A673 (cell line): Measurements from ENCODE around the gene ACTL7B. TPM values are rescaled to one million over a fixed set of nuclear protein-coding genes. Genes with fewer than 3 reads are reported as not detected.

Experiments
- BruUV-seq: library from RNA; stranded (reverse); fragments of 400-500 nt; replicated peaks from 2 replicates; lab custom pipeline; 2021; lab: Mats Ljungman, UMichigan
- CTCF ChIA-PET: fragments of 300-600 bp; sonication (Branson Sonifier 250); formaldehyde crosslinking; loops from one replicate; lab custom pipeline; 2022; ENCODE audit warnings: antibody characterized with exemption; lab: Charles Lee
- POLR2A ChIA-PET: fragments of 300-600 bp; sonication (Branson Sonifier 250); formaldehyde crosslinking; loops from one replicate; lab custom pipeline; 2022; ENCODE audit warnings: antibody characterized with exemption; ENCODE audit not compliant: low non-redundant PET; lab: Charles Lee
- DNase-seq: peaks from one replicate; pipeline ENCODE4 v3.0.0-alpha.2; 2015; ENCODE audit warnings: low spot score
- H3K27ac ChIP-seq: fragments of 200-600 bp; sonication (generic); 2 replicates; pipeline ENCODE4 v1.5.1; 2016; ENCODE audit warnings: mixed run types, low read depth, mild to moderate bottlenecking, mixed read lengths, antibody characterized with exemption, low read length; ENCODE audit not compliant: poor library complexity, severe bottlenecking
- H3K27me3 ChIP-seq: fragments of 200-600 bp; sonication (generic); replicated peaks from 2 replicates; pipeline ENCODE4 v1.6.1; 2017; ENCODE audit warnings: mixed run types, low read depth, mild to moderate bottlenecking, mixed read lengths, antibody characterized with exemption, low read length; ENCODE audit not compliant: insufficient read depth, poor library complexity
- H3K36me3 ChIP-seq: fragments of 200-600 bp; sonication (generic); 2 replicates; pipeline ENCODE4 v1.6.1; 2016; ENCODE audit warnings: mixed run types, mild to moderate bottlenecking, mixed read lengths, antibody characterized with exemption, low read length; ENCODE audit not compliant: insufficient read depth, poor library complexity, severe bottlenecking
- H3K4me1 ChIP-seq: fragments of 200-600 bp; sonication (generic); 2 replicates; pipeline ENCODE4 v1.6.1; 2017; ENCODE audit warnings: mixed run types, mild to moderate bottlenecking, mixed read lengths, antibody characterized with exemption, low read length; ENCODE audit not compliant: insufficient read depth, poor library complexity, severe bottlenecking
- H3K4me3 ChIP-seq: fragments of 200-600 bp; sonication (generic); 2 replicates; pipeline ENCODE4 v1.5.1; 2016; ENCODE audit warnings: low read depth, mixed run types, mild to moderate bottlenecking, mixed read lengths, low read length; ENCODE audit not compliant: poor library complexity, severe bottlenecking
- H3K9me3 ChIP-seq: fragments of 200-600 bp; sonication (generic); 2 replicates; pipeline ENCODE4 v1.6.1; 2016; ENCODE audit warnings: mixed run types, low read depth, mild to moderate bottlenecking, mixed read lengths, antibody characterized with exemption, low read length; ENCODE audit not compliant: poor library complexity, severe bottlenecking
- CTCF ChIP-seq: fragments of 300-800, 200-600 bp; sonication (generic); conservative IDR thresholded peaks from 2 replicates; pipeline ENCODE4 v1.5.1; 2017; ENCODE audit warnings: low read depth, mild to moderate bottlenecking, antibody characterized with exemption, low read length, moderate library complexity, mixed read lengths
- EZH2 ChIP-seq: fragments of 200-600 bp; sonication (generic); IDR thresholded peaks from 2 replicates; pipeline ENCODE4 v1.6.1; 2017; ENCODE audit warnings: borderline replicate concordance, low read depth, mild to moderate bottlenecking, mixed read lengths, antibody characterized with exemption, low read length; ENCODE audit not compliant: poor library complexity, severe bottlenecking
- intact Hi-C: fragments of 100-400 bp; cut with micrococcal nuclease; formaldehyde crosslinking; loops from one replicate; pipeline ENCODE4 v1.10.0; 2022; ENCODE audit not compliant: unreplicated experiment
- total RNA-seq: library from RNA; stranded (reverse); gene quantifications from 2 replicates; pipeline ENCODE4 v1.2.3, GENCODE V29; 2021

The ACTL7B gene
- total RNA-seq, 1 experiment from 2014 or later = not detected

- Histone ChIP-seq H3K4me3 (no peak overlapping the region), H3K4me1 (no peaks in the 10 kb centered on the region), H3K27me3 (no peaks in the 10 kb centered on the region), H3K36me3 (no peaks in the 10 kb centered on the region), H3K9me3 (no peaks in the 10 kb centered on the region), H3K27ac (no peak overlapping the region)
- TF ChIP-seq CTCF (no peak), EZH2 (no peak)
- ChIA-PET POLR2A (no interaction called here), CTCF (no interaction called here)
- intact Hi-C loops = no loop called here
- BruUV-seq = no TSS peak
- no peak for DNase-seq
Measured at GRCh38 chr9:108845947-108846346, 9.8 kb downstream of the ACTL7B start.

GRCh38 chr9:108845507-108845906, 10.3 kb downstream of the ACTL7B start:
- Histone ChIP-seq H3K27ac (no peak overlapping the region), H3K9me3 (no peaks in the 10 kb centered on the region), H3K27me3 (no peaks in the 10 kb centered on the region), H3K4me1 (no peaks in the 10 kb centered on the region), H3K4me3 (no peak overlapping the region), H3K36me3 (no peaks in the 10 kb centered on the region)
- POLR2A ChIA-PET = no interaction called here
- DNase-seq = no peak
- CTCF ChIA-PET = no interaction called here
- TF ChIP-seq EZH2 (no peak), CTCF (no peak)
- no TSS peak for BruUV-seq
- intact Hi-C loops = no loop called here

- H3K4me3 ChIP-seq = no peak overlapping the region
- H3K36me3 ChIP-seq = no peaks in the 10 kb centered on the region
- H3K27ac ChIP-seq = no peak overlapping the region
- no TSS peak for BruUV-seq
- no peaks in the 10 kb centered on the region for H3K27me3 ChIP-seq
- no peak for DNase-seq
- intact Hi-C loops = no loop called here
- TF ChIP-seq EZH2 (no peak), CTCF (no peak)
- ChIA-PET POLR2A (no interaction called here), CTCF (no interaction called here)
- H3K9me3 ChIP-seq = no peaks in the 10 kb centered on the region
- H3K4me1 ChIP-seq = no peaks in the 10 kb centered on the region
Measured at GRCh38 chr9:108844856-108845255, 10.9 kb downstream of the ACTL7B start.
